Measurements from ENCODE around the gene CCR4.

Gene CCR4

GRCh38 chr3:32989171-32989570 lies 37.7 kb downstream of the CCR4 start:
- DNase-seq: no peak

- DNase-seq: no peak
Observed at GRCh38 chr3:32990116-32990515, 38.7 kb downstream of the CCR4 start.

- DNase-seq: no peak
Observed at GRCh38 chr3:32991781-32992180, 40.3 kb downstream of the CCR4 start.

- no peak for DNase-seq
Observed at GRCh38 chr3:32992310-32992686, 40.9 kb downstream of the CCR4 start.

GRCh38 chr3:32994045-32994444 lies 42.6 kb downstream of the CCR4 start:
- DNase-seq: no peak

GRCh38 chr3:32995098-32995497 lies 43.7 kb downstream of the CCR4 start:
- no peak for DNase-seq

- DNase-seq: no peak
Observed at GRCh38 chr3:32996048-32996754, 44.8 kb downstream of the CCR4 start.

- DNase-seq: no peak
Observed at GRCh38 chr3:32996755-32997091, 45.3 kb downstream of the CCR4 start.

GRCh38 chr3:32998631-32999451 lies 47.4 kb downstream of the CCR4 start:
- DNase-seq: no peak

GRCh38 chr3:33000691-33001385 lies 49.4 kb downstream of the CCR4 start:
- DNase-seq: no peak

- no peak for DNase-seq
Observed at GRCh38 chr3:33001889-33002288, 50.4 kb downstream of the CCR4 start.

GRCh38 chr3:33003308-33003707 lies 51.9 kb downstream of the CCR4 start:
- no peak for DNase-seq

- DNase-seq: no peak
Observed at GRCh38 chr3:33004205-33004604, 52.8 kb downstream of the CCR4 start.

- no peak for DNase-seq
Observed at GRCh38 chr3:33004961-33005360, 53.5 kb downstream of the CCR4 start.
